ENCODE results near the gene BDKRB1. TPM values are rescaled to one million over a fixed set of nuclear protein-coding genes. Genes with fewer than 3 reads are reported as not detected.

Gene BDKRB1
- total and polyA plus RNA-seq, 9 of the 15 experiments (the other 6 are each of a cell fraction or from before 2014, with no cell fraction given): 0.06 to 0.23 (median 0.09) TPM; not detected in 1

GRCh38 chr14:96250485-96250884 lies 5.5 kb upstream of the BDKRB1 start (continued):
- TF ChIP-seq ZBTB8A (IDR thresholded peaks at IDR 0.05; ENCODE audit: partially characterized antibody) (no peak), ZNF75A (CRISPR knock-in tag; IDR thresholded peaks at IDR 0.05) (no peak), ZBED1 (IDR thresholded peaks at IDR 0.05) (no peak)

GRCh38 chr14:96251656-96252155 lies 4.3 kb upstream of the BDKRB1 start:
- Histone ChIP-seq H3K9me3 (replicated peaks; ENCODE audit: control insufficient read depth, insufficient read depth, low read depth, low read length) (no peaks in the 10 kb centered on the region), H3K4me1 (replicated peaks in 1 of 2; ENCODE audit: control insufficient read depth in 2 of 2, insufficient read depth in 2 of 2, low read length in 2 of 2) (peaks cover 0 to 7% of the 10 kb centered on the region in 2 experiments; a peak in 2 of 5 replicates), H3K9me1 (ENCODE audit: control insufficient read depth, insufficient read depth, low read length) (no peaks in the 10 kb centered on the region), H2AFZ (ENCODE audit: low read depth, low read length) (peak overlapping the region; percentile 68), H3K9ac (ENCODE audit: insufficient read depth in 1 of 2, low read depth in 2 of 2, low read length in 2 of 2) (no peak overlapping the region), H3K27ac (ENCODE audit: extremely low read depth, low read depth, low read length) (no peak overlapping the region), H3K4me2 (ENCODE audit: insufficient read depth, low read length) (no peak overlapping the region), H3K79me2 (ENCODE audit: control insufficient read depth, insufficient read depth, low read length) (no peaks in the 10 kb centered on the region), H3K4me3 (no peak overlapping the region), H3K36me3 (ENCODE audit: control insufficient read depth, insufficient read depth, low read length) (no peaks in the 10 kb centered on the region), H4K20me1 (replicated peaks; ENCODE audit: control insufficient read depth, insufficient read depth, low read length) (no peaks in the 10 kb centered on the region), H3K27me3 (ENCODE audit: control insufficient read depth in 2 of 2, insufficient read depth in 2 of 2, low read length in 2 of 2) (peaks cover 9 to 13% of the 10 kb centered on the region in 2 experiments; a peak in 3 of 5 replicates)
- BruUV-seq (replicated peaks): no TSS peak
- ChIA-PET POLR2A (interaction anchor here (0.6 to 1.7 kb wide), 3 partner anchors 11 to 714 kb away, joined by 3 to 5 read pairs (median 3); no protein-coding TSS in a partner anchor), CTCF (ENCODE audit: low intra/inter-chr PET ratio) (no interaction called here)
- intact Hi-C loops (cut with micrococcal nuclease): no loop called here
- no peak for FAIRE-seq
- DNase-seq (ENCODE audit: extremely low read depth in 1 of 4, low spot score in 3 of 4): no peak
- ATAC-seq: no peak
- 46% methylated on average over 4 of the region's 4 CpGs for WGBS (ENCODE audit: insufficient coverage, low coverage, missing lambda C conversion rate)
- in situ Hi-C loops (cut with MboI): loop anchor here (25.0 kb wide), 1 partner anchor 689 kb away; no protein-coding TSS in a partner anchor
- TF ChIP-seq POLR2G (IDR thresholded peaks at IDR 0.05; ENCODE audit: low read depth, low read length): no peak
